Nephron progenitor cell (in vitro differentiated cells): ENCODE data around the gene RFLNA.
A peak's percentile ranks its signal among the peaks of the same experiment; 100 is the strongest.

Experiments
- DNase-seq: peaks from one replicate; pipeline ENCODE4 v3.0.0; 2021
- H3K27ac Mint-ChIP-seq: 2 replicates; pipeline ENCODE4 v1.8.0; 2021; ENCODE audit warnings: mild to moderate bottlenecking, moderate library complexity, mixed read lengths
- H3K27me3 Mint-ChIP-seq: 2 replicates; pipeline ENCODE4 v1.8.0; 2021; ENCODE audit warnings: mild to moderate bottlenecking, low read depth, mixed read lengths; ENCODE audit not compliant: poor library complexity
- H3K36me3 Mint-ChIP-seq: 2 replicates; pipeline ENCODE4 v1.8.0; 2021; ENCODE audit warnings: low read depth, mixed read lengths
- H3K4me1 Mint-ChIP-seq: 2 replicates; pipeline ENCODE4 v1.8.0; 2021; ENCODE audit warnings: mixed read lengths
- H3K4me3 Mint-ChIP-seq: 2 replicates; pipeline ENCODE4 v1.8.0; 2021; ENCODE audit warnings: mild to moderate bottlenecking, moderate library complexity, mixed read lengths
- H3K9me3 Mint-ChIP-seq: 2 replicates; pipeline ENCODE4 v1.8.0; 2021; ENCODE audit warnings: mild to moderate bottlenecking, moderate library complexity, mixed read lengths
- TF ChIP-seq, protein P1 (sequence below): fragments of 200-600 bp; sonication (generic); IDR thresholded peaks from 2 replicates; pipeline ENCODE4 v1.5.0; 2021; ENCODE audit warnings: antibody characterized with exemption

Gene RFLNA

GRCh38 chr12:124328636-124329035, 33.7 kb downstream of the RFLNA start:
- H3K9me3 Mint-ChIP-seq: peaks cover 17% of the 10 kb centered on the region
- H3K27ac Mint-ChIP-seq: peak overlapping the region; percentile 72
- H3K36me3 Mint-ChIP-seq: peaks cover 19% of the 10 kb centered on the region
- H3K4me3 Mint-ChIP-seq: peak overlapping the region; percentile 18
- TF ChIP-seq, protein P1, sequence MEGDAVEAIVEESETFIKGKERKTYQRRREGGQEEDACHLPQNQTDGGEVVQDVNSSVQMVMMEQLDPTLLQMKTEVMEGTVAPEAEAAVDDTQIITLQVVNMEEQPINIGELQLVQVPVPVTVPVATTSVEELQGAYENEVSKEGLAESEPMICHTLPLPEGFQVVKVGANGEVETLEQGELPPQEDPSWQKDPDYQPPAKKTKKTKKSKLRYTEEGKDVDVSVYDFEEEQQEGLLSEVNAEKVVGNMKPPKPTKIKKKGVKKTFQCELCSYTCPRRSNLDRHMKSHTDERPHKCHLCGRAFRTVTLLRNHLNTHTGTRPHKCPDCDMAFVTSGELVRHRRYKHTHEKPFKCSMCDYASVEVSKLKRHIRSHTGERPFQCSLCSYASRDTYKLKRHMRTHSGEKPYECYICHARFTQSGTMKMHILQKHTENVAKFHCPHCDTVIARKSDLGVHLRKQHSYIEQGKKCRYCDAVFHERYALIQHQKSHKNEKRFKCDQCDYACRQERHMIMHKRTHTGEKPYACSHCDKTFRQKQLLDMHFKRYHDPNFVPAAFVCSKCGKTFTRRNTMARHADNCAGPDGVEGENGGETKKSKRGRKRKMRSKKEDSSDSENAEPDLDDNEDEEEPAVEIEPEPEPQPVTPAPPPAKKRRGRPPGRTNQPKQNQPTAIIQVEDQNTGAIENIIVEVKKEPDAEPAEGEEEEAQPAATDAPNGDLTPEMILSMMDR: no peak
- peaks cover 37% of the 10 kb centered on the region for H3K4me1 Mint-ChIP-seq
- no peak for DNase-seq
- no peaks in the 10 kb centered on the region for H3K27me3 Mint-ChIP-seq

GRCh38 chr12:124332058-124332672, 37.3 kb downstream of the RFLNA start:
- no peak overlapping the region for H3K27ac Mint-ChIP-seq
- no peak for DNase-seq
- H3K4me1 Mint-ChIP-seq: peaks cover 30% of the 10 kb centered on the region
- peaks cover 12% of the 10 kb centered on the region for H3K36me3 Mint-ChIP-seq
- H3K27me3 Mint-ChIP-seq: no peaks in the 10 kb centered on the region
- H3K9me3 Mint-ChIP-seq: no peaks in the 10 kb centered on the region
- H3K4me3 Mint-ChIP-seq: no peak overlapping the region
- TF ChIP-seq, protein P1: peak; percentile 25

DNA sequence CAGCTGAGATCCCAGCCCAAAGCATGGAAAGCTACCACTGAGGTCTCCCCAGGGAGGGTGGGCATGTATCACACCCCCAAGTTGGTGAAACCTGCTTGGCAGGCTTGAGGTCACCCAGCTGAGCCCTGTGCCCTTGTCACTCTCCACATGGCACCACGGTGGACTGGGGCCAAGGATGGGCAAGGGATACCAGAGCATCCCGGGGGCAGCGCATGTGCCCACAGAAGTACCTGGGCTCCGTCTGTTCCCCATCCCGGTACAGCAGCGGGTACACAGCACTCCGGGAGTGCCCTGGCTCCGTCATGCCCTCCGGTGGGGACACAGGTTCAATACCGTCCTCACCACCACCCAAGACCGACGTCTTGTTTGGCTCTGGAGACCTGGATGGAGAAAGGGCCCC, 38.0 kb downstream of the RFLNA start:
- H3K9me3 Mint-ChIP-seq: no peaks in the 10 kb centered on the region
- TF ChIP-seq, protein P1: no peak
- DNase-seq: no peak
- H3K27me3 Mint-ChIP-seq: no peaks in the 10 kb centered on the region
- peaks cover 23% of the 10 kb centered on the region for H3K4me1 Mint-ChIP-seq
- H3K4me3 Mint-ChIP-seq: no peak overlapping the region
- H3K27ac Mint-ChIP-seq: no peak overlapping the region
- H3K36me3 Mint-ChIP-seq: peaks cover 19% of the 10 kb centered on the region

- H3K27me3 Mint-ChIP-seq: no peaks in the 10 kb centered on the region
- DNase-seq: no peak
- no peak overlapping the region for H3K4me3 Mint-ChIP-seq
- H3K4me1 Mint-ChIP-seq: peaks cover 15% of the 10 kb centered on the region
- no peaks in the 10 kb centered on the region for H3K9me3 Mint-ChIP-seq
- TF ChIP-seq, protein P1: no peak
- peaks cover 24% of the 10 kb centered on the region for H3K36me3 Mint-ChIP-seq
- H3K27ac Mint-ChIP-seq: no peak overlapping the region
These were observed 38.8 kb downstream of the RFLNA start for GRCh38 chr12:124333724-124334123.

GRCh38 chr12:124334266-124334665, 39.4 kb downstream of the RFLNA start:
- Mint-ChIP-seq H3K27me3 (no peaks in the 10 kb centered on the region), H3K4me3 (no peak overlapping the region), H3K4me1 (peaks cover 9% of the 10 kb centered on the region), H3K9me3 (no peaks in the 10 kb centered on the region), H3K36me3 (peaks cover 25% of the 10 kb centered on the region), H3K27ac (no peak overlapping the region)
- TF ChIP-seq, protein P1: no peak
- DNase-seq: no peak

DNA sequence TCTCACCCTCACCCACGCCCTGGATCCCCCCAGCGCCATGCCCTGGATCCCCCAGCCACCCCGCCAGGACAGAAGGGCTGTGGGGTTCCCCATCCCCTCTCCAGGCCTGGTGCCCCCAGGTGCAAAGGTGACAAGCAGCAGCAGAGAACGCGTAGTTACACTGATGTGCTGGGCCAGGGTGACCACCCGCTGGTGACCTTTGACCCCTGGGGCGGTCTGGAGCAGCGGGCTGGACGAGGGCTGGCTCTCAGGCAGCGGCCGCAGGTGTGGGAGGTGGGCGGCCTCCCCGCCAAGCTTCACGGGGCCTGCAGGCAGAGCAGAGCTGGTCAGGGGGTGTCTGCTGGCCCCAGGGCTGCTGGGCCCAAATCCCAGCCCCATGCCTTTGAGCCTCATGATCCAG, 40.1 kb downstream of the RFLNA start:
- H3K4me3 Mint-ChIP-seq: no peak overlapping the region

More for the DNA sequence above, 40.1 kb downstream of the RFLNA start:
- TF ChIP-seq, protein P1: no peak
- Mint-ChIP-seq H3K36me3 (peaks cover 25% of the 10 kb centered on the region), H3K27ac (no peak overlapping the region), H3K9me3 (no peaks in the 10 kb centered on the region), H3K27me3 (no peaks in the 10 kb centered on the region), H3K4me1 (peaks cover 2% of the 10 kb centered on the region)
- peak; percentile 44 for DNase-seq
